GM12878 (cell line): ENCODE results near the gene EDNRA. TPM values are rescaled to one million over a fixed set of nuclear protein-coding genes. Genes with fewer than 3 reads are reported as not detected.

Experiments used
- ATAC-seq: fragments of 200-7000 bp; cut with Tn5 transposase; 3 replicates; pipeline ENCODE4 v1.9.1; 2020; ENCODE audit warnings: mild to moderate bottlenecking, moderate library complexity
- BruUV-seq: library from RNA; stranded (reverse); fragments of 400-500 nt; replicated peaks from 2 replicates; lab custom pipeline; 2021; lab: Mats Ljungman, UMichigan
- CTCF ChIA-PET: fragments of 300-600 bp; sonication (Branson Sonifier 250); formaldehyde crosslinking; extraction: SDS; loops from one replicate; lab custom pipeline; 2021; ENCODE audit warnings: inconsistent platforms; lab: Yijun Ruan, JAX
- POLR2A ChIA-PET: fragments of 350-600 bp; formaldehyde crosslinking; extraction: SDS; loops from one replicate; lab custom pipeline; 2021; ENCODE audit warnings: inconsistent platforms; lab: Charles Lee
- RAD21 ChIA-PET: fragments of 300-600 bp; sonication (Branson Sonifier 250); formaldehyde crosslinking; loops from one replicate; lab custom pipeline; 2023; ENCODE audit warnings: antibody characterized with exemption; ENCODE audit not compliant: unreplicated experiment; lab: Charles Lee
- SMC1A ChIA-PET: fragments of 300-600 bp; sonication (Branson Sonifier 250); formaldehyde crosslinking; loops from one replicate; lab custom pipeline; 2023; ENCODE audit not compliant: unreplicated experiment, uncharacterized antibody; lab: Charles Lee
- DNase-seq: peaks from one replicate; pipeline ENCODE4 v3.0.0-alpha.2; 2011; ENCODE audit warnings: low read depth, low spot score
- FAIRE-seq: peaks from 3 replicates; lab custom pipeline; 2011; peaks lifted over from hg19 to GRCh38; lab: Jason Lieb, UNC
- H2AFZ ChIP-seq: 2 replicates; pipeline ENCODE4 v1.6.0; 2011; ENCODE audit warnings: low read depth, low read length, control low read depth; ENCODE audit not compliant: control insufficient read depth
- H3K27ac ChIP-seq: 2 replicates; pipeline ENCODE4 v1.5.1; 2011; ENCODE audit warnings: control low read depth; ENCODE audit not compliant: control insufficient read depth, insufficient read depth
- H3K27me3 ChIP-seq, 2 experiments: replicated peaks in 1 of 2; 2 replicates each; pipeline versions ENCODE4 v1.6.0 to v1.6.1; 2011; ENCODE audit warnings: low read length in 1 of 2; ENCODE audit not compliant: control insufficient read depth in 2 of 2, insufficient read depth in 2 of 2
- H3K36me3 ChIP-seq, 2 experiments: 2 replicates each; pipeline ENCODE4 v1.5.1; 2011; ENCODE audit warnings: low read length in 1 of 2; ENCODE audit not compliant: control insufficient read depth in 2 of 2, insufficient read depth in 2 of 2
- H3K4me1 ChIP-seq: 2 replicates; pipeline ENCODE4 v1.6.1; 2011; ENCODE audit warnings: mild to moderate bottlenecking, low read length, moderate library complexity, mixed read lengths; ENCODE audit not compliant: control insufficient read depth, insufficient read depth
- H3K4me2 ChIP-seq: 2 replicates; pipeline ENCODE4 v1.6.0; 2011; ENCODE audit warnings: control low read depth; ENCODE audit not compliant: control insufficient read depth, insufficient read depth
- H3K4me3 ChIP-seq: fragments of 200-600 bp; sonication (generic); 2 replicates; pipeline ENCODE4 v1.5.1; 2016
- H3K79me2 ChIP-seq: 2 replicates; pipeline ENCODE4 v1.6.0; 2011; ENCODE audit warnings: low read length; ENCODE audit not compliant: control insufficient read depth, insufficient read depth
- H3K9ac ChIP-seq: 2 replicates; pipeline ENCODE4 v1.8.0; 2011; ENCODE audit warnings: low read length, control low read depth, mixed read lengths; ENCODE audit not compliant: control insufficient read depth, insufficient read depth
- H3K9me3 ChIP-seq: replicated peaks from 3 replicates; pipeline ENCODE4 v1.5.1; 2011; ENCODE audit warnings: mild to moderate bottlenecking, low read length; ENCODE audit not compliant: control insufficient read depth, insufficient read depth
- H4K20me1 ChIP-seq: 2 replicates; pipeline ENCODE4 v1.6.0; 2011; ENCODE audit not compliant: control insufficient read depth, insufficient read depth
- ATF7 ChIP-seq: fragments of 450-650 bp; IDR thresholded peaks from 2 replicates; pipeline ENCODE4 v1.6.1; 2016; ENCODE audit warnings: low read depth, mild to moderate bottlenecking
- CHD4 ChIP-seq: fragments of 200-600 bp; sonication (generic); IDR thresholded peaks from 2 replicates; pipeline ENCODE4 v1.6.1; 2016; ENCODE audit warnings: mild to moderate bottlenecking
- CREB1 ChIP-seq: IDR thresholded peaks from 2 replicates; pipeline ENCODE4 v1.6.1; 2012; ENCODE audit warnings: low read depth, mild to moderate bottlenecking, inconsistent platforms
- CREM ChIP-seq: IDR thresholded peaks from 2 replicates; pipeline ENCODE4 v1.6.1; 2014; ENCODE audit warnings: antibody characterized with exemption, low read depth
- FOXM1 ChIP-seq: IDR thresholded peaks from 2 replicates; pipeline ENCODE4 v1.6.1; 2012; ENCODE audit warnings: low read depth, mild to moderate bottlenecking, inconsistent platforms, low read length, moderate library complexity
- HCFC1 ChIP-seq: fragments of 150-350 bp; IDR thresholded peaks from 2 replicates; pipeline ENCODE4 v1.6.1; 2014; ENCODE audit warnings: low read length
- HDGF ChIP-seq: fragments of 450-650 bp; IDR thresholded peaks from 2 replicates; pipeline ENCODE4 v1.6.1; 2016; ENCODE audit warnings: antibody characterized with exemption
- MTA3 ChIP-seq: IDR thresholded peaks from 2 replicates; pipeline ENCODE4 v1.6.1; 2012; ENCODE audit warnings: low read length, inconsistent platforms, borderline replicate concordance
- NFYA ChIP-seq: IDR thresholded peaks from 2 replicates; pipeline ENCODE4 v1.6.1; 2011; ENCODE audit warnings: low read depth, mild to moderate bottlenecking, low read length, improper control_type of control experiment, borderline replicate concordance
- NR2C2 ChIP-seq: IDR thresholded peaks from 2 replicates; pipeline ENCODE4 v1.6.1; 2011; ENCODE audit warnings: borderline replicate concordance, low read depth; ENCODE audit not compliant: control insufficient read depth, insufficient read length
- NRF1 ChIP-seq: conservative IDR thresholded peaks from 2 replicates; pipeline ENCODE4 v1.6.1; 2011; ENCODE audit warnings: mild to moderate bottlenecking, low read depth, low read length, improper control_type of control experiment
- RELA ChIP-seq: fragments of 450-650 bp; IDR thresholded peaks from 2 replicates; pipeline ENCODE4 v1.8.0; 2014; ENCODE audit warnings: borderline replicate concordance; ENCODE audit not compliant: partially characterized antibody
- SMC3 ChIP-seq: IDR thresholded peaks from 2 replicates; pipeline ENCODE4 v1.6.1; 2011; ENCODE audit warnings: low read length, improper control_type of control experiment, borderline replicate concordance
- TARDBP ChIP-seq: IDR thresholded peaks from 2 replicates; pipeline ENCODE4 v1.6.1; 2016; ENCODE audit warnings: borderline replicate concordance
- ZNF592 ChIP-seq: fragments of 450-650 bp; IDR thresholded peaks from 2 replicates; pipeline ENCODE4 v1.6.1; 2017; ENCODE audit warnings: mild to moderate bottlenecking, moderate library complexity
- WGBS: methylation state at CpG from one replicate; pipeline ENCODE4 v1.1.6; 2016; ENCODE audit warnings: low lambda C conversion rate; ENCODE audit not compliant: insufficient replicate concordance, insufficient coverage; ENCODE audit errors: missing lambda C conversion rate; 5-methylcytosine and 5-hydroxymethylcytosine counted together
- in situ Hi-C: fragments of 300-500 bp; cut with MboI; formaldehyde crosslinking; loops from 9 replicates; pipeline ENCODE4 v1.14.3; 2018; ENCODE audit warnings: mixed read lengths
- intact Hi-C: fragments of 100-400 bp; cut with micrococcal nuclease; formaldehyde crosslinking; loops from one replicate; pipeline ENCODE4 v1.14.2; 2022; ENCODE audit not compliant: unreplicated experiment
- polyA plus RNA-seq, 11 experiments: library from polyadenylated mRNA; depleted of rRNA in 4 of 11; unstranded in 6 of 11; stranded (reverse) in 5 of 11; fragments of >200 nt; fragmentation: Nextera tagmentation in 4 of 11; fragmentation: Illumina TruSeq in 1 of 11; extraction: Ambion mirVana in 4 of 11; extraction: Trizol in 1 of 11; gene quantifications; 1 replicate in 1 of 11; 2 replicates in 10 of 11; pipeline versions ENCODE4 v1.2.1 to v1.2.3, GENCODE V29; 2011 to 2016; ENCODE audit warnings: inconsistent platforms in 2 of 11, missing spikeins in 2 of 11, low read depth in 1 of 11
- total RNA-seq, 4 experiments: library from RNA; depleted of rRNA in 3 of 4; stranded (reverse); fragments of >200 nt in 3 of 4; fragmentation: Illumina TruSeq in 1 of 4; extraction: Trizol in 1 of 4; gene quantifications; 2 replicates each; pipeline versions ENCODE4 v1.2.1 to v1.2.3, GENCODE V29; 2013 to 2021

Gene EDNRA
- total and polyA plus RNA-seq, 10 of the 15 experiments (the other 5 are each of a cell fraction or from before 2014, with no cell fraction given): 0.01 to 0.32 (median 0.13) TPM

- no peak for TF ChIP-seq ZNF592
- no peak for TF ChIP-seq SMC3
- no peak for TF ChIP-seq HCFC1
Observed at GRCh38 chr4:147513952-147514351, 33.1 kb downstream of the EDNRA start (continued).

- DNase-seq: no peak
- H3K36me3 ChIP-seq: no peaks in the 10 kb centered on the region
- in situ Hi-C loops: loop anchor here (5.0 kb wide), 2 partner anchors 72 to 352 kb away; no protein-coding TSS in a partner anchor
- H3K4me2 ChIP-seq: no peak overlapping the region
- no peaks in the 10 kb centered on the region for H3K79me2 ChIP-seq
- H2AFZ ChIP-seq: no peak overlapping the region
- H3K27me3 ChIP-seq: peaks cover 0 to 2% of the 10 kb centered on the region in 2 experiments; a peak in 1 of 4 replicates
- ChIA-PET SMC1A (interaction anchor here (0.6 to 1.8 kb wide), 4 partner anchors 9 to 79 kb away, joined by 3 to 9 read pairs (median 4); no protein-coding TSS in a partner anchor), POLR2A (no interaction called here), RAD21 (interaction anchor here (1.0 to 1.3 kb wide), 3 partner anchors 71 to 352 kb away, joined by 3 to 5 read pairs (median 4); no protein-coding TSS in a partner anchor), CTCF (interaction anchor here (0.8 to 1.2 kb wide), 2 partner anchors 11 to 351 kb away, joined by 3 to 7 read pairs; no protein-coding TSS in a partner anchor)
- H4K20me1 ChIP-seq: no peaks in the 10 kb centered on the region
- H3K9me3 ChIP-seq: no peaks in the 10 kb centered on the region
- TF ChIP-seq HDGF (no peak), NRF1 (no peak), CREB1 (no peak), NR2C2 (no peak), FOXM1 (no peak), CHD4 (no peak), MTA3 (no peak), RELA (no peak), CREM (no peak), ATF7 (no peak), NFYA (no peak), TARDBP (no peak)
- no peaks in the 10 kb centered on the region for H3K4me1 ChIP-seq
- no peak overlapping the region for H3K4me3 ChIP-seq
- no peak for FAIRE-seq
- intact Hi-C loops: loop anchor here (5.0 kb wide), 2 partner anchors 353 to 498 kb away; no protein-coding TSS in a partner anchor
- no TSS peak for BruUV-seq
- ATAC-seq: no peak
- H3K9ac ChIP-seq: no peak overlapping the region
- WGBS: 32% methylated on average over 1 of the region's 1 CpG
- no peak overlapping the region for H3K27ac ChIP-seq
Observed at GRCh38 chr4:147515220-147515936, 34.5 kb downstream of the EDNRA start.
